ENCODE measurements around the gene NFKBIB.
"Not testable (repeated sequence)": the region's sequence is repeated elsewhere in the genome, so short reads cannot be mapped to it uniquely, and the experiment has no call there.

The NFKBIB gene

DNA sequence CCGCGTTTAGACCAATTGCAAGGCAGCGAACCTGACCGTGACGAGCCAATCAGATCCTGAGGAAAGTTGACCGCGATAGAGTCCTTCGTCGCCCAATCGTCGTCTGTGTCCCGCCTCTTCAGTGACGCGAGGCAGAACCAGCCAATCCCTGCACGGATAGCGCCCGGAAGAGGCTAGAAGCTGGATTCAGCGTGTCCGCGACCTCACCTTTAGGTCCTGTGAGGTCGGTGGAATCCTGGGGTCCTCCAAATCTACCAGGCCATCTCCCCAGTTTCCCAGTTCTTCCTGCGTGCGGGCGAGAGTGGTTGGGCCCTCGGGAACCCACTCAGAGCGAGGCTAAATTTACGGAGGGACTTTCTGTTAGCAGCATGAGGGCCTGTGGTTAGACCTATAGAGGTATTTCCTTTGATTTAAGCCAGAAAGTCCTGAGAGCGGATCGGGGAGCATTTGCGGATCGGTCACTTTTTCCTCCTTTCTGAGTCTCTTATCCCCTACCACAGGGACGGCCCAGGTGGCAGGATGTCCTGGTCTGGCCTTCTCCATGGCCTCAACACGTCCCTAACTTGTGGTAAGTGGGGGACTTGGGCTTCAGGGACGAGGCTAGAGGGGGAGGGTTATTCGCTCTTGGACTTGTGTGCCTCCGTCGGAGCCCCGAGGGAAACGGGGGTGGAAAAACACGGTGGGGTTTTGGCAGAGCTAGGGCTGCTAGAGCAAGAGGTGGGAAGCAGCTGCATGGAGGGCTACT is 31.2 kb downstream of the NFKBIB start, which contains the start of gene MRPS12:
Gene MRPS12 (plus strand): TSS at position 169 of the 745 bp plus-strand sequence. CDS start 351 bp downstream, at position 520.
- DNase-seq = peak; percentile 100

DNA sequence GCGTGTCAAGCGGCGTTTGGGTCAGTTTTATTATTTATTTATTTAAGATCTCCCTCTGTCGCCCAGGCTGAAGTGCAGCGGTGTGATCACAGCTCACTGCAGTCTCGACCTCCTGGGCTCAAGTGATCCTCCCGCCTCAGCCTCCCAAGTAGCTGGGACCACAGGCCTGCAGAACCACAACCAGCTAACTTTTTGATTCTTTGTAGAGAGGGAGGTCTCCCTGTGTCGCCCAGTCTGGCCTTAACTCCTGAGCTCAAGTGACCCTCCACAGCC is 31.7 kb downstream of the NFKBIB start:
- DNase-seq = no peak

DNA sequence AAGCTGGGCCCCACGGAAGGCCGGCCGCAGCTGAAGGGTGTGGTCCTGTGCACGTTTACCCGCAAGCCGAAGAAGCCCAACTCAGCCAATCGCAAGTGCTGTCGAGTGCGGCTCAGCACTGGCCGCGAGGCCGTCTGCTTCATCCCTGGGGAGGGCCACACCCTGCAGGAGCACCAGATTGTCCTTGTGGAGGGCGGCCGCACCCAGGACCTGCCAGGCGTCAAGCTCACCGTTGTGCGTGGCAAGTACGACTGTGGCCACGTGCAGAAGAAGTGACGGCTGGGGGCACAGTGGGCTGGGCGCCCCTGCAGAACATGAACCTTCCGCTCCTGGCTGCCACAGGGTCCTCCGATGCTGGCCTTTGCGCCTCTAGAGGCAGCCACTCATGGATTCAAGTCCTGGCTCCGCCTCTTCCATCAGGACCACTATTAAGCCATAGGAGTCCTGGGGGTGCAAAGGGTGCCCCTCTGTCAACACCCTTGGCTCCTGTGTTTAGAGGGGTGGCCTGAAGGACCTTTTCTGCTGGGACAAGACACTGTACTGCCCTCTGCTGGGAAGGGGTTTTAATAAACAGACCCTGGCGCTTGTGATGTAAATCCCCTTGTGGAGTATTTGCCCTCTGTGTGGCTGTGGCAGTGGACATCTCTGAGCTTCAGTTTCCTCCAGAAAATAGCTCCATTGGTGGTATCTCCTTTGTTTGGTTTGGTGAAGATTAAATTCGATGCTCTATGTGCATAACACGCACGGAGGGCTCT is 32.8 kb downstream of the NFKBIB start:
- peak; percentile 79 for DNase-seq

DNA sequence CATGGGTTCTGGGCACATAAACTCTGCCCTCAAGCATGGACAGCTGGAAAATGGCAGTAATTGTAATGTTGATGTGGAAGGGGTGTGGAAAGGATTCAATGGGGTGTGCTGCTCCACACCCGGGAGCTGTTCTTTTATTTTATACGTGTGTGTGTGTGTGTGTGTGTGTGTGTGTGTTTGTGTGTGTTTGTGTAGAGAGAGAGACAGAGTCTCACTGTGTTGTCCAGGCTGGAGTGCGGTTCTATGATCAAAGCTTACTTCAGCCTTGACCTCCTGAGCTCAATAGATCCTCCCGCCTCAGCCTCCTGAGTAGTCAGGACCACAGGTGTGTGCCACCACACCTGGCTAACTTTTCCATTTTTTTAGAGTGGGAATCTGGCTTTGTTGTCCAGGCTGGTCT is 33.8 kb downstream of the NFKBIB start:
- no peak for DNase-seq

DNA sequence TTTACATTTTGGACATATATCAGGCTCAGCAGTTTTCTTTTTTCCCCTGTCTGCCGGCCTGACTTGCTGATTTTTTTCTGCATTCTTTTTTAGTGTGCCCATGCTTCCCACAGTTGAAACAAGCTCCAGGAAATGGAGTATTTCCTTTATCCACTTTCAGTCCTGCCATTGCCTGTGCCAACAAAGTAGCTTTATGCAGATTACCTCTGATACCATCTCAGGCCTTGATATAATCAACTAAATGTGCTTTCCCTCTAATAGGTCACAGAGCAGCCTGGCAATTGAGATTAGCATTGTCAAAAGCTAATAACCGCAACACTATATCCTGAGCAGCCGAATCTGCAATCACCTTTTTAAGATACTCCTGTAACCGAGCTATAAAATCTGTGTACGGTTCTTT is 40.2 kb downstream of the NFKBIB start:
- no peak for DNase-seq

DNA sequence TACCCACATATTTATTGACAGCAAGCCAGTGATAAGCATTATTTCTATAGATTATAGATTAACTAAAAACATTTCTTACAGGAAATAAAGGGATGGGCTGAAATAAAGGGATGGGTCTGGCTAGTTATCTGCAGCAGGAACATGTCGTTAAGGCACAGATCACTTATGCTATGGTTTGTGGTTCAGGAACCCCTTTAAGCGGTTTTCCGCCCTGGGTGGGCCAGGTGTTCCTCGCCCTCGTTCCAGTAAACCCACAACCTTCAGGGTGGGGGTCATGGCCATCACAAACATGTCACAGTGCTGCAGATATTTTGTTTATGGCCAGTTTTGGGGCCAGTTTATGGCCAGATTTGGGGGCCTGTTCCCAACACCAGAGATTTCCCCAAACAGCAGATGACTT is 41.7 kb downstream of the NFKBIB start:
- not testable (repeated sequence) for DNase-seq

DNA sequence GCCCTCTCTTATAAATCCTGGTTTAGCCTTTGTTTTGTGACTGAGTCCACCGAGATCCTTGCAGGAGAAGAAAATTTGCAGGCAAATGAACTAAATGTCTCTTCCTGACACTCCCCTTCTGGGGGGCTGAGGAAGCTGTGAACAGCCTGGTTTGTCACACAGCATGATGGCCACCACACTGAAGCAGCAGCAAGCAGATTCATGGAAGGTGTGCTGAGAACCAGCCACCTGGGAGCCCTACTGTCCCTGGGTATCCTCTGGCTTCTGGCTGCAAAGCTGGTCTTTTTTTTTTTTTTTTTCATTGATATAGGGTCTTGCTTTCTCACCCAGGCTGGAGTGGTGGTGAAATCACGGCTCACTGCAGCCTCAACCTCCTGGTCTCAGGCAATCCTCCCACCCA is 42.2 kb downstream of the NFKBIB start:
- DNase-seq = no peak

DNA sequence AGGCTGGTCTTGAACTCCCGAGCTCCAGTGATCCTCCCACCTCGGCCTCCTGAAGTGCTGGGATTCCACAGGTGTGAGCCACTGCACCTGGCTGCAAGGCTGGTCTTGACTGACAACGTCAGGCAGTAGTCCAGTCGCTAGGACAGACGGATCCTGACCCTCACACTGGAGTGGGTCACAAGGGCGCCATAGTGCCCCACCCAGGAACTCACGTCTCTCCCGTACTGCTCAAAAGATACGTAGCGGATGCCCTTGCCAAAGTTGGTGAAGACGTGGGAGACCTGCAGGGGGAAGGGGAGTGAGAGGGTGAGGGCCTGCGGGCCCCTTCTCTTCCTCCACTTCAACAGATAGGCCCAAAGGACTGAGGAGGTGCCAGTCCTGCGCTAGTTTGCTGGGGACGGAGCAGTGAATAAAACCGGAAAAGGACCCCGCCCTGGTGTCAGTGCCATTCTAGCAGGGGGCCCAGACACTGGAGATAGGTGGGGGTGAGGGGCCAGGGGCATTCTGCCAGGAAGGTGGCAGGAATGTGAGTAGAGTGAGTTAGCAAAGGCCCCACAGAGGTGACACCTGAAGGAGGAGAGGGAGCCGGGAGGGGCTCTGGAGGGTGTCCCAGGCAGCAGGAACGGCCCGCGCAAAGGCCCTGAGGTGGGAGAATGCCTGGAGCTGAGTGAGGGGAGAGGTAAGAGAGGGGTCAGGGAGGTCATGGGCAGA is 42.9 kb downstream of the NFKBIB start:
- DNase-seq = no peak

DNA sequence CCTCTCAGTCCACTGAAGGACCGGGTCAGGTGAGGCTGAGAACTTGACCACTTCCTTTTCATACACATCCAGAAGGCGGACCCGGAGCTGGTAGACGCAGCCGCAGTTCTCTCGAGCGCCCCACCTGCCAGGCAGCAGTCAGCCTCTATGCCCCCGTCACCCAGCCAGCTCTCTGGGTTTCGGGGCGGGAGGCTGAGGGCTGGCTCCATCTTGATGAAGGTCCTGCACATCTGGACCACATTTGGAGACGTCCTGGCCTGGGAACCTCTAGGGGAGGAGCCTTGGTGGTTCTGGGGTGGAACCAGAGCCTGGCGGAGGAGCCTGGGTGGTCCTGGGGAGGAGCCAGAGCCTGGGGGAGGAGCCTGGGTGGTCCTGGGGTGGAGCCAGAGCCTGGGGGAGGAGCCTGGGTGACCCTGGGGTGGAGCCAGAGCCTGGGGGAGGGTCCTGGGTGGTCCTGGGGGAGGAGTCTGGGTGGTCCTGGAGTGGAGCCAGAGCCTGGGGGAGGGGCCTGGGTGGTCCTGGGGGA is 45.3 kb downstream of the NFKBIB start:
- no peak for DNase-seq

DNA sequence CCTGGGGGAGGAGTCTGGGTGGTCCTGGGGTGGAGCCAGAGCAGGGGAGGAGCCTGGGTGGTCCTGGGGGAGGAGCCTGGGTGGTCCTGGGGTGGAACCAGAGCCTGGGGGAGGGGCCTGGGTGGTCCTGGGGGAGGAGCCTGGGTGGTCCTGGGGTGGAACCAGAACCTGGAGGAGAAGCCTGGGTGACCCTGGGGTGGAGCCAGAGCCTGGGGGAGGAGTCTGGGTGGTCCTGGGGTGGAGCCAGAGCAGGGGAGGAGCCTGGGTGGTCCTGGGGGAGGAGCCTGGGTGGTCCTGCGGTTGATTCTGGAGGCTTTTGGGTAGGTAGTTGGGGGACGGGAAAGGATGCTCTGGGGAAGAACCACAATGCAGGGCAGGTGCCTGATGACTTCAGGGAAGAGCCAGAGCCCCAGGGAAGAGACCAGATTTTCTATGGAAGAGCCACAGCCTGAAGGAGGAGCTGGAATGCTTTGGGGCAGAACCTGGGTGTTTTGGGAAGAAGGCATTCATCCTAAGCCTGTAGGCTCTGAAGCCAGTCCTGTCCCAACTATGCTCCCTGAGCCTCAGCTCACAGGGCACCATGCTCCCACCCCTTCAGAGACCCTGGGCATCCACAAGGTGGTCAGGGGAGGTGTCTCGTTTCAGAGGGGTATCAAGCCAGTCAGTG is 45.9 kb downstream of the NFKBIB start:
- DNase-seq = no peak

DNA sequence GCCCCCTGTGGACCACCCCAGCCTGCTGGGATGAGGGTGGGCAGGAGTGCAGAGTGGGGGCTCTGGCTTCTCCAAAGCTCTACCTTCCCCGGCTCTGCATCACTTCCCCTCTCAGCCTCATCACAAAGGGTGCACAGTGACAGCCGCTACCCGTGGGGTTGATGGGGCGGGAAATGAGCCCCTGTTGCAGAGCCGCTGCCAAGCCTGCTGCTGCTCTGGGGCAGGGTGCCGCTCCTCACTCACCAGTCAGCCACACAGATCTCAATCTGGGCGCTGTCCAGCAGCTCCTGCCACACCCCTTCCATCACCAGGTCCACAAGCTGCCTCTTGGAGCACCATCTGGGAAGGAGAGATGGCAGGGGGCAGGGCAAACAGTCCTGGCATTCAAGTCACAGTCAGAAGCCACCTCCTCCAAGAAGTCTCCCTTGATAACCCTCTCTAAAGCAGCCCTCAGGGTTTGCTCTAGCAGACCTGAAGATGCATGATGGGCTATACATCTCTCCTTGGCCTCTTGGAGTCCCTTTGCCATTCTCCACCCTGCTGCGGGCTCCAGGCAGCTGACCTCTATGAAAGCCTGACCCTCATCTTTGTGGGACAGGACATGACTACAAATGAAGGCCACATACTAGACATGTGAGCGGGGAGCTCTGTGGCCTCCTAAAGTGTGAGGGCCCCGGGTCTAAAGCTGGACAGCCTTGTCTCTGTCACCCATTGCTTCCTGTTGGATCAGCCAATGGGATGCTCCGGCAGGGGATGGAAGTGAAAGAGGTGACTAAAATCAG is 46.7 kb downstream of the NFKBIB start:
- DNase-seq = peak; percentile 22

DNA sequence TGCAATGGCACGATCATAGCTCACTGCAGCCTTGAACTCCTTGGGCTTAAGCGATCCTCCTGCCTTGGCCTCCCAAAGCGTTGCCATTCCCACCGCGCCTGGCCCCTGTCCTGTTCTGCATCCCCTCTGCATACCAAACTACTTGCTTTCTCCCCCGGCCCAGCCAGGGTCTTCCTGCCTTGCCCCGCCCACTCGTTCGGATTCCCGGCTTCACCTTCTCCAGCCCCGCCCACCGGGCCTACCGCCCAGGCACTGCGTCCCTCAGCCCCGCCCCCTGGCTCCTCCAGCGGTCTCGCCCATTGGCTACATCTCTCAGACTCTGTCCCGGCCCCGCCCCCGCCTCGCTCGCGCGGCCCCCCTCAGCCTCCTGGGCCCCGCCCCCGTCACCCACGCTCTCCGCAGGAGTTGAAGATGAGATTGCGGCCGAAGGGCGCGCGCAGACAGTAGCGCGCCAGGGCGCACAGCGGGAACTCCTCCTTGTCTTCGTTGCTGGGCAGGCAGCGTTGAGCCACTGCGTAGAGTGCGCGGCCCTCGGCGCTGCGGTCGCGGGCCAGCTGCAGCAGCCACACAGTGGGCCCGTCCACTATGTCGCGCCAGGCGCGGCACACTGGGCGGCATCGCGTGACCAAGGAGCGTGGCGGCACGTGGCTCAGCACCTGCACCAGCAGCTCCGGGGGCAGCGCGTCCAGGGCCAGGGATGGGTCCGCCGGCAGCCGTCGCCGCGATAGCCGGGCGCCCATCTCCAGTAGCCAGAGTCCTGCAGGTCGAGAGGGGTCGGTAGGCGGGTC is 50.0 kb downstream of the NFKBIB start:
- DNase-seq = peak; percentile 95

DNA sequence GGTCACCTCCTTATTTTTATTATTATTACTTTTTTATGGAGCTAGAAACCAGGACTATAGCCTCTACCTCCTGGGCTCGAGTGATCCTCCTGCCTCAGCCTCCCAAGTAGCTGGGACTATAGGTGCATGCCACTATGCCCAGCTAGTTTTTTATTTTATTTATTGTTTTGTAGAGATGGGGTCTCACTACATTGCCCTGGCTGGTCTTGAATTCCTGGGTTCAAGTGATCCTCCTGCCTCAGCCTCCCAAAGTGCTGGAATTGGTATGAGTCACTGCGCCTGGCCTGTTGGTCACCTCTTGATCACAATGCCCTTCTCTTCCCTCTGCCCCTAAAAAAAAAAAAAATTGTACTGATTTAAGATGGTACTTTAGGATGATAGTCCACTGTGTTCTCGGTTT is 51.4 kb downstream of the NFKBIB start:
- DNase-seq = no peak

DNA sequence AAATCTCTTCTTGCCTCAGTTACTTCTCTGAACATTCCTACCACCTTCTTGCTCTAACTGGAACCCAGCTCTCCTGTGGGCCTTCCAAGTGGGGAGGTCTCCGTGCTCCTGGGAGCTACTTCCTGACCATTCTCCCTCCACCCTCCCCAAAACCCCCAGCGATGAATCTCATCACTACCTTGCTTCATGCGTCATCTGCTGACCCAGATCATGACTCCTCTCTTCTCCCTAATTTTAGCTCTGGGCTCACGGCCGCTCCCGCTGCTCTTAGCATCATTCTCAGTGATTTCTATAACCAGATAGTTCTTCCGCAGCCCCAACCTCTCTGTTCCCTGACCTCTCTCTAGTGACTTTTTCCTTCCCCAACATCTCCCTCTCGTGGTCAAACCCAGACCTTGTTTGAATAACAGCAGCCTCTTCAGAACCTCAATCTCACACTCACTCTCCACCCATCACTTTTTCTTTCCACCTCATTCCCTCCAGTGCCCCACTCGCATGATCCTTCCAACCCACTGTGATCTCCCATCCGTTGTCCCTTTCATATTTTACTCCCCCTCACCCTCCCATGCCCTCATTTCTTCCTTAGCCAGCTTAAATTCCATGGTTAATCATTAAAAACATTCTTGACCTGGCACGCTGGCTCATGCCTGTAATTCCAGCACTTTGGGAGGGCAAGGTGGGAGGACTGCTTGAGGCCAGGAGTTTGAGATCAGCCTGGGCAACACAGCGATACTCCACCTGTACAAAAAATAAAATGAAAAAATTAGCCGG is 52.8 kb downstream of the NFKBIB start:
- DNase-seq = peak; percentile 88

DNA sequence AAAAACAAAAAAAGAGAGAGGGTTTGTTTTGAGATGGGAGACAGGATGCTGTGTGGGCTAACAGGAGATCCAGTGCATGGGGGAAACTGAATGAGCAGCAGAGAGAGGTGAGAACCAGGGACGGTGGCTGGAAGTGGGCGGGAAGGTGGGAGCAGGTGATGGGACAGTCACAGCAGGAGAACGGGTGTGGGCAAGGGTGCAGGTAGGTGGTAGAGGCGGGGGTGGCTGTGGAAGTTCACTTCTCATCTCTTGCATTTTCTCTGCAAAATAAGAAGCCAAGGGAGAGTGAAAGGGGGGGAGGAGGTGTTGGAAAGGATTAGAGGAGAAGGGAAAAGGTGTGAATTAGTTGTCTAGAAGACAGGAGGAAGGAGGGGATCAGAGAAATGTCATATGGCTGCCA is 53.9 kb downstream of the NFKBIB start:
- DNase-seq = no peak

DNA sequence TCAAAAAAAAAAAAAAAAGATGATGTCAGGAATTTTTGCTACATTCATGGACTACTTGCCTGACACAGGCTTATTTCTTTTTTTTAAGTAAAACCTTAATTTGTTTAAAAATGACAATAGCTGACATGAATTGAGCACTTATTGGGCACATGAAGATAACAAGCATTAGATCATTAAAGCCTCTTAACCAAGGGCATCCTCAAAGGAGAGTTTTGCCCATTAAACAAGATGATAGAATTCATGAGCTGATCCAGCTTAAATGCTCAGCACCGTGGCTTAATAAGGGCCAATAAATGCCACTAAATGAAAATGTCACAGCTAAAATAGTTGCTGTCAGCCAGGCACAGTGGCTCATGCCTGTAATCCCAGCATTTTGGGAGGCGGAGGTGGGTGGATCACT is 56.5 kb downstream of the NFKBIB start:
- no peak for DNase-seq

DNA sequence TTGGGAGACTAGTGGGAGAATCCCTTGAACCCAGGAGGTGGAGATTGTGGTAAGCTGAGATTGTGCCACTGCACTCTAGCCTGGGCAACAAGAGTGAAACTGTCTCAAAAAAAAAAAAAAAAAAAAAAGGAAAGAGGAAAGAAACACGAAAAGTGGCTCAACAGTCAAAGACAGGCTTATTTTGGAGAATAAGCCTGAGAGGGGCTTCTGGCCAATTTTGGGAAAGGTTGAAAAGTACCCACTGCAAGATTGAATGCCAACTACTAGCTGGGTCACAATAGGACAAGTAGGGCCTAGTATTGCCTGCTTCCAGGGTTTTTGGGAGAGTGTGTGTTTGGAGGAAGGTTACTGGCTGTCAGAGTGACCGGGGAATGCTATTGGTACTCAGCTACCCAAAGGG is 58.5 kb downstream of the NFKBIB start:
- no peak for DNase-seq

All from hematopoietic multipotent progenitor cell treated with erythropoietin and hydrocortisone succinate and interleukin-3 and kit ligand, for 4 days (in vitro differentiated cells).